ENCODE measurements around the gene CHURC1. TPM values are rescaled to one million over a fixed set of nuclear protein-coding genes. Genes with fewer than 3 reads are reported as not detected.

The CHURC1 gene
- total RNA-seq (ENCODE audit: low replicate concordance) = 40.0 and 45.3 TPM in 2 replicates
- long read RNA-seq, transcript CHURC1-203 (4 exons, 2,629 nt) = major isoform, 40 of 63 reads
- long read RNA-seq, transcript CHURC1-208 (4 exons, 3,615 nt) = minor isoform, 11 of 63 reads
- long read RNA-seq, partial matches to known transcripts = 0 of 63 reads
- long read RNA-seq, other reads (novel, unspliced or antisense) = 2 of 63 reads

DNA sequence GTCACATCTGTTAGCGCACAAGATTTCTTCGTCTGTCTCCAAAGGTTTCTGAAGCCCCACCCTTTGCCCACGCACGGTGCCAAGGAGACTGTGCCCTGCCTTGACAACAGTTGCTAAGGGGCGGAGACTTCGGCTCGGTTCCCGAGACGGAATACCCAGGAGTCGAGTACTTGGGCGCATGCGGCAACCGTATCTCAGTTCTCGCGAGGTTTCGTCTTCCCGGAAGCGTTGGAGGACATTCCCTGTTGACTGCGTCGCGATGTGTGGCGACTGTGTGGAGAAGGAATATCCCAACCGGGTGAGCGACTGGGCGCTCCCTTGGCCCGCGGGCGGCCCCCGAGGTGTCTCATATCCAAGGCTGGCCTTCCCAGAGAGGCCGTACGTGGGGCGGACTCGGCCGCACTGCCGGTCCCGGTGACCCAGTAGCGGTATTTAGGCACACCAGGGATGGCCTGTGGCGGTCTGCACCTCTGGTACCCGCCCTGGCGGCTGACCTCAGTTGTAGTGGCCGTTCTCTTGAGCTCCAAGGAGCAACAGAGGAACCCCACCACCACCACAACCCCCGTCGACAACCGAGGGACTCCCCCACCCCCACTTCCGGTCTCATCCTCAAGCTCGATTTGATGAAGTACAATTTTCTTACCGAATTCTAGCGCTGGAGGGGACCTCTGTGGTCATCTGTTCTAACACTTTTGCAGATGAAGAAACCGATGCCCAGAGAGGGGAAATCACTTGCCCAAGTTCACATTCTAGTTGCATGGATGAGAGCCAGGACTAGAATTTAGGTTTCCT, at the start of gene CHURC1:
TSS of gene CHURC1 (plus strand) at position 219 of the 792 bp plus-strand sequence. CDS start at position 260, 41 bp downstream.
- Mint-ChIP-seq H3K4me1 (ENCODE audit: unreplicated experiment) (peaks cover 16% of the 10 kb centered on the region), H3K9me3 (no peaks in the 10 kb centered on the region), H3K27me3 (peaks cover 3% of the 10 kb centered on the region), H3K4me3 (peak within 1 kb of the TSS; percentile 91), H3K36me3 (no peaks in the 10 kb centered on the region), H3K27ac (peak within 1 kb of the TSS; percentile 89)
- peak; percentile 93 for DNase-seq (ENCODE audit: extremely low spot score, unreplicated experiment)
- TF ChIP-seq, protein P1, sequence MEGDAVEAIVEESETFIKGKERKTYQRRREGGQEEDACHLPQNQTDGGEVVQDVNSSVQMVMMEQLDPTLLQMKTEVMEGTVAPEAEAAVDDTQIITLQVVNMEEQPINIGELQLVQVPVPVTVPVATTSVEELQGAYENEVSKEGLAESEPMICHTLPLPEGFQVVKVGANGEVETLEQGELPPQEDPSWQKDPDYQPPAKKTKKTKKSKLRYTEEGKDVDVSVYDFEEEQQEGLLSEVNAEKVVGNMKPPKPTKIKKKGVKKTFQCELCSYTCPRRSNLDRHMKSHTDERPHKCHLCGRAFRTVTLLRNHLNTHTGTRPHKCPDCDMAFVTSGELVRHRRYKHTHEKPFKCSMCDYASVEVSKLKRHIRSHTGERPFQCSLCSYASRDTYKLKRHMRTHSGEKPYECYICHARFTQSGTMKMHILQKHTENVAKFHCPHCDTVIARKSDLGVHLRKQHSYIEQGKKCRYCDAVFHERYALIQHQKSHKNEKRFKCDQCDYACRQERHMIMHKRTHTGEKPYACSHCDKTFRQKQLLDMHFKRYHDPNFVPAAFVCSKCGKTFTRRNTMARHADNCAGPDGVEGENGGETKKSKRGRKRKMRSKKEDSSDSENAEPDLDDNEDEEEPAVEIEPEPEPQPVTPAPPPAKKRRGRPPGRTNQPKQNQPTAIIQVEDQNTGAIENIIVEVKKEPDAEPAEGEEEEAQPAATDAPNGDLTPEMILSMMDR (conservative IDR thresholded peaks at IDR 0.05) = no peak

GRCh38 chr14:64865109-64865508, 49.1 kb upstream of the CHURC1 start:
- TF ChIP-seq, protein P1 (conservative IDR thresholded peaks at IDR 0.05) = no peak
- Mint-ChIP-seq H3K27ac (no peak overlapping the region), H3K9me3 (no peaks in the 10 kb centered on the region), H3K4me3 (no peak overlapping the region), H3K4me1 (ENCODE audit: unreplicated experiment) (peaks cover 7% of the 10 kb centered on the region), H3K27me3 (peaks cover 14% of the 10 kb centered on the region), H3K36me3 (no peaks in the 10 kb centered on the region)
- no peak for DNase-seq (ENCODE audit: extremely low spot score, unreplicated experiment)

DNA sequence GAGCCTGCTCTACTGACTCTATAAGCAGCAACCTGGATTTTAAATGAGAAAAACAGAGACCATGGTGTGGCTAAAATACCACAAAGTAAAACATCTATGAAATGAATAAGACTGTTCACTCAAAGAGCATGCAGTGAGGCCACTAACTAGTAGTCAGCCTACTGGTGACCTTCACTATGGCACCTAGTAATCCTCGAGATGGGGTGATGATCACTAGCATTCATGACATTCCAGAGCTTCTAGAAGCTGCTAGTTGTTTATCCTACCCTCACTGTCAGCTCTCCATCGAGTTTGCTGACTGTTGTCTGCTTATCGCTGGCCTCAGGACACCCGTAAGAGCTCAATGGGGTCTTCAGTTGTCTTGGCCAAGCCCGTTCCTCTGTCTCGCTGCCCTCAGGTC, 48.3 kb upstream of the CHURC1 start:
- TF ChIP-seq, protein P1 (conservative IDR thresholded peaks at IDR 0.05) = no peak
- DNase-seq (ENCODE audit: extremely low spot score, unreplicated experiment) = no peak
- no peaks in the 10 kb centered on the region for H3K36me3 Mint-ChIP-seq
- H3K4me3 Mint-ChIP-seq = no peak overlapping the region
- H3K9me3 Mint-ChIP-seq = no peaks in the 10 kb centered on the region
- peaks cover 20% of the 10 kb centered on the region for H3K27me3 Mint-ChIP-seq
- peaks cover 6% of the 10 kb centered on the region for H3K4me1 Mint-ChIP-seq (ENCODE audit: unreplicated experiment)
- no peak overlapping the region for H3K27ac Mint-ChIP-seq

GRCh38 chr14:64867182-64867581, 47.1 kb upstream of the CHURC1 start:
- H3K27me3 Mint-ChIP-seq = peaks cover 23% of the 10 kb centered on the region
- H3K9me3 Mint-ChIP-seq = no peaks in the 10 kb centered on the region
- no peak for DNase-seq (ENCODE audit: extremely low spot score, unreplicated experiment)
- no peaks in the 10 kb centered on the region for H3K4me1 Mint-ChIP-seq (ENCODE audit: unreplicated experiment)
- TF ChIP-seq, protein P1 (conservative IDR thresholded peaks at IDR 0.05) = no peak
- H3K36me3 Mint-ChIP-seq = no peaks in the 10 kb centered on the region
- H3K4me3 Mint-ChIP-seq = no peak overlapping the region
- no peak overlapping the region for H3K27ac Mint-ChIP-seq

DNA sequence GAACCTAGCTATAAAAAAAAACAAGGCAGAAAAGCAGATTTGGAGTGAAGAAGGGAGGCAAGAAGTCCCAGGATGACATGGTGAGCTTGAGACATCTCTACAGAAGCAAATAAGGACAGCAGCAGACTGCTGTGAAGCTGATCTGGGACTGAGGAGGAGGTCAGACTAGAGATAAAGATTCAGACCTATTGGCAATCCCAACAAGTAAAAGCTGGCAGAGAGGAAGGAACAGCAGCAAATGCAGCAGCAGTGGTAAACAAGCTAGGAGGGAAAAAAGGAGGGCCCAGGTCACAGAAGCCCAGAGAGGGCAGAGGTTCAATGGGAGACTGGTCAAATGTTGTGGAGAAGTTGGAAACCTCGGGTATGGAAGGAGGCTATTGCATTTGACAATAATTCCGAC, 45.9 kb upstream of the CHURC1 start:
- no peak overlapping the region for H3K27ac Mint-ChIP-seq
- H3K27me3 Mint-ChIP-seq = peaks cover 33% of the 10 kb centered on the region
- TF ChIP-seq, protein P1 (conservative IDR thresholded peaks at IDR 0.05) = no peak
- no peak for DNase-seq (ENCODE audit: extremely low spot score, unreplicated experiment)
- no peaks in the 10 kb centered on the region for H3K36me3 Mint-ChIP-seq
- H3K4me3 Mint-ChIP-seq = no peak overlapping the region
- H3K4me1 Mint-ChIP-seq (ENCODE audit: unreplicated experiment) = no peaks in the 10 kb centered on the region
- peaks cover 6% of the 10 kb centered on the region for H3K9me3 Mint-ChIP-seq
